HEK293T (cell line): Measurements from ENCODE around the gene FOXN1.

Experiments used
- ARNT ChIP-seq: fragments of 450-650 bp; IDR thresholded peaks from 2 replicates; pipeline ENCODE4 v1.6.1; 2017; ENCODE audit warnings: mild to moderate bottlenecking
- BHLHE40 ChIP-seq: fragments of 450-650 bp; IDR thresholded peaks from 2 replicates; pipeline ENCODE4 v1.6.1; 2016; ENCODE audit warnings: mild to moderate bottlenecking, moderate library complexity, borderline replicate concordance
- FOXA1 ChIP-seq: fragments of 450-650 bp; IDR thresholded peaks from 2 replicates; pipeline ENCODE4 v1.6.1; 2016; ENCODE audit warnings: mild to moderate bottlenecking
- FOXK2 ChIP-seq: fragments of 450-650 bp; IDR thresholded peaks from 2 replicates; pipeline ENCODE4 v1.6.1; 2016; ENCODE audit warnings: mild to moderate bottlenecking
- HDGF ChIP-seq: fragments of 450-650 bp; IDR thresholded peaks from 2 replicates; pipeline ENCODE4 v1.6.1; 2017; ENCODE audit warnings: antibody characterized with exemption, borderline replicate concordance
- L3MBTL2 ChIP-seq: fragments of 450-650 bp; conservative IDR thresholded peaks from 2 replicates; pipeline ENCODE4 v1.6.1; 2016; ENCODE audit warnings: mild to moderate bottlenecking
- LEF1 ChIP-seq: fragments of 450-650 bp; IDR thresholded peaks from 2 replicates; pipeline ENCODE4 v1.6.1; 2017; ENCODE audit warnings: mild to moderate bottlenecking, borderline replicate concordance
- SP1 ChIP-seq: fragments of 450-650 bp; IDR thresholded peaks from 2 replicates; pipeline ENCODE4 v1.6.1; 2017
- SUZ12 ChIP-seq: fragments of 450-650 bp; IDR thresholded peaks from 2 replicates; pipeline ENCODE4 v1.6.1; 2016; ENCODE audit warnings: mild to moderate bottlenecking
- TF ChIP-seq, protein P1 (sequence below): fragments of 450-650 bp; IDR thresholded peaks from 2 replicates; pipeline ENCODE4 v1.6.1; 2016

DNA sequence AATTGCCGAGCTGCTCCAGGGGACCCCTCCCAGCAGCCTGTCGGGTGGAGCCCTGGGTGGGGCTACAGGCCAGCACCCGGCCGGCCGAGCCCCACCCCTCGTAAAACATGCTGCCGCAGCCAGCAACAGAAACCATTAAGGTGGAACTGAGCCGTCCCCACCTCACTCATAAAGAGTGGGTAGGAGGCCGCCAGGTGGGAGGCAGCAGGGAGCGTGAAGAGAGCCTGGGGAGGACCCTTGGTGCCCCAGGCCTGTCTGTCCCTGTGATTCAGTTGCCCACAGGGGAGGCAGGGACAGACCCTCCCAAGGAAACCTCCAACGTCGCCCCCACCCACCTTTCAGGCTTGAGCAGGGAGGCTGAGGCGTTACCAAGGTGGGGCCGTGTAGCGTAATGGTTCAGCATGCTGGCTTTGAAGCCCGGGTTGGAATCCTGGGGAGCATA is 8.4 kb downstream of the FOXN1 start:
- TF ChIP-seq BHLHE40 (no peak), HDGF (no peak), LEF1 (no peak), FOXA1 (no peak), SUZ12 (no peak), L3MBTL2 (no peak), ARNT (no peak), SP1 (no peak), FOXK2 (no peak)
- TF ChIP-seq, protein P1, sequence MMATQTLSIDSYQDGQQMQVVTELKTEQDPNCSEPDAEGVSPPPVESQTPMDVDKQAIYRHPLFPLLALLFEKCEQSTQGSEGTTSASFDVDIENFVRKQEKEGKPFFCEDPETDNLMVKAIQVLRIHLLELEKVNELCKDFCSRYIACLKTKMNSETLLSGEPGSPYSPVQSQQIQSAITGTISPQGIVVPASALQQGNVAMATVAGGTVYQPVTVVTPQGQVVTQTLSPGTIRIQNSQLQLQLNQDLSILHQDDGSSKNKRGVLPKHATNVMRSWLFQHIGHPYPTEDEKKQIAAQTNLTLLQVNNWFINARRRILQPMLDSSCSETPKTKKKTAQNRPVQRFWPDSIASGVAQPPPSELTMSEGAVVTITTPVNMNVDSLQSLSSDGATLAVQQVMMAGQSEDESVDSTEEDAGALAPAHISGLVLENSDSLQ = no peak
